Pancreas (tissue), 10 donors: Measurements from ENCODE around the gene YAF2. TPM values are rescaled to one million over a fixed set of nuclear protein-coding genes. Genes with fewer than 3 reads are reported as not detected.

Experiments
- ATAC-seq, 4 donors: fragments of 200-7000 bp; cut with Tn5 transposase; one replicate each; pipeline versions ENCODE4 v1.8.0 to v1.9.1; 2020; ENCODE audit warnings: mild to moderate bottlenecking in 4 of 4, moderate library complexity in 4 of 4
- DNase-seq, 6 donors: peaks; one replicate each; pipeline ENCODE4 v3.0.0-alpha.2; 2020
- FAIRE-seq: peaks from 2 replicates; lab custom pipeline; 2012; peaks lifted over from hg19 to GRCh38; lab: Jason Lieb, UNC
- H3K27ac ChIP-seq, 4 donors: fragments of 200-600 bp; sonication (generic); 1 replicate in 3 of 4; 2 replicates in 1 of 4; pipeline versions ENCODE4 v1.5.0 to v1.8.0; 2020
- H3K27me3 ChIP-seq, 4 donors: fragments of 200-600 bp; one replicate each; pipeline ENCODE4 v1.8.0; 2021
- H3K36me3 ChIP-seq, 3 donors: fragments of 200-600 bp; sonication (generic) in 1 of 3; one replicate each; pipeline versions ENCODE4 v1.5.0 to v1.8.0; 2020 to 2021
- H3K4me1 ChIP-seq, 3 donors: fragments of 200-600 bp; one replicate each; pipeline ENCODE4 v1.8.0; 2021
- H3K4me3 ChIP-seq, 4 donors: fragments of 200-600 bp; sonication (generic) in 2 of 4; one replicate each; pipeline versions ENCODE4 v1.5.0 to v1.8.0; 2020 to 2021
- H3K9me3 ChIP-seq, 4 donors: fragments of 200-600 bp; one replicate each; pipeline ENCODE4 v1.8.0; 2021
- CTCF ChIP-seq, 4 donors: fragments of 200-600 bp; sonication (generic) in 3 of 4; IDR thresholded peaks; one replicate each; pipeline versions ENCODE4 v1.5.0 to v1.8.0; 2021; ENCODE audit warnings: antibody characterized with exemption in 4 of 4
- WGBS, 2 donors: extraction: QIAGEN DNeasy Blood & Tissue Kit; methylation state at CpG; one replicate each; pipeline ENCODE4 v1.1.7; 2013; 5-methylcytosine and 5-hydroxymethylcytosine counted together
- intact Hi-C, 3 donors: fragments of 100-400 bp; cut with DNase I; formaldehyde crosslinking; loops; one replicate each; pipeline versions ENCODE4 v1.11.1 to v1.14.2; 2022
- polyA plus RNA-seq, 2 donors: library from polyadenylated mRNA; stranded (reverse); fragments of 200-250 nt; gene quantifications; one replicate each; pipeline ENCODE4 v1.2.3, GENCODE V29; 2013
- total RNA-seq, 6 donors: library from RNA; stranded (reverse); fragmentation: NEBNext Ultra II Directional in 4 of 6; extraction: Animal tissue kit (Norgen Biotek cat#: 25700) in 4 of 6; gene quantifications; one replicate each; pipeline versions ENCODE4 v1.2.1 to v1.2.4, GENCODE V29; 2021 to 2023
- donor health status: healthy with polysubstance abuse.
- donor health status: DM: no; HTN: no; CAD: no; lungs with moderate emphysema.
- donor health status: DM: no; HTN: no; CAD: no.
- donor health status: control.
- donor health status: control.
- donor health status: Bipolar disorder and iron deficiency.
- donor health status: DM: yes; HTN: yes; CAD: no.
- donor health status: DM: no; HTN: no; CAD: no.
- donor health status: DM: no; HTN: no; CAD: no.
- donor health status: DM: yes; HTN: yes; CAD: no.

YAF2 gene
- total and polyA plus RNA-seq, 8 donors, result 7.1 to 14.7 (median 11.7) TPM

GRCh38 chr12:42163913-42164312 is 74.1 kb downstream of the YAF2 start:
- FAIRE-seq (no peak), DNase-seq (no peak), ATAC-seq (peak; percentile 64 to 85 (median 74))
- TF ChIP-seq CTCF (IDR thresholded peaks at IDR 0.05), result no peak
- no peak overlapping the region for H3K27ac ChIP-seq
- H3K36me3 ChIP-seq, result peaks cover 0 to 5% (median 0%) of the 10 kb centered on the region in 3 donors
- H3K27me3 ChIP-seq, result no peaks in the 10 kb centered on the region
- intact Hi-C loops, result no loop called here
- H3K4me3 ChIP-seq, result no peak overlapping the region
- peaks cover 0 to 14% (median 9%) of the 10 kb centered on the region in 3 donors for H3K4me1 ChIP-seq
- no peaks in the 10 kb centered on the region for H3K9me3 ChIP-seq

- DNase-seq, result no peak
- Histone ChIP-seq H3K4me3 (no peak overlapping the region), H3K27me3 (no peaks in the 10 kb centered on the region), H3K27ac (no peak overlapping the region), H3K4me1 (peaks cover 0 to 14% (median 9%) of the 10 kb centered on the region in 3 donors), H3K36me3 (peaks cover 0 to 5% (median 0%) of the 10 kb centered on the region in 3 donors), H3K9me3 (no peaks in the 10 kb centered on the region)
- 88 to 97% methylated on average over 1 of the region's 1 CpG for WGBS, 2 donors
- intact Hi-C loops, result no loop called here
- no peak for ATAC-seq
- no peak for FAIRE-seq
- no peak for TF ChIP-seq CTCF (IDR thresholded peaks at IDR 0.05)
Measured at GRCh38 chr12:42162965-42163364, 75.1 kb downstream of the YAF2 start.

DNA sequence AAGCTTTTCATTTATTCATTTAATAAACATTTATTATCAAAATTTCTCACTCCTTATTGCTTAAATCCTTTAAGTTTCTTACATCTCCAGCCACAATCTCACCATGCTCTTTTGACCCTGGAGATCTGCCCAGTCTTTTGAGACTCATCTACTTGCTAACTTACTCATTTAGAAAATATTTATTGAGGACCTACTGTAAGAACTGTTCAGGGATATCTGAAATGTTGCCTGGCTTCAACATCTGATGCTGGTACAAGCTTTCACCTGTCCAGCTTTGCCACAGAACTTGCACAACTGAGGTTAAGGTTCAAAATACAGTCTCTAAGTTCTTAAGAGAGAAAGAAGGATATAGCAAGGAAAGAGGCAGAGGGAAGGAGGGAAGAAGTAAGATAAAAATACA is 75.9 kb downstream of the YAF2 start:
- intact Hi-C loops, result no loop called here
- no peaks in the 10 kb centered on the region for H3K27me3 ChIP-seq
- no peaks in the 10 kb centered on the region for H3K9me3 ChIP-seq
- TF ChIP-seq CTCF (IDR thresholded peaks at IDR 0.05), result no peak
- peaks cover 0 to 14% (median 9%) of the 10 kb centered on the region in 3 donors for H3K4me1 ChIP-seq
- ATAC-seq, result no peak
- no peak for FAIRE-seq
- peaks cover 0 to 5% (median 0%) of the 10 kb centered on the region in 3 donors for H3K36me3 ChIP-seq
- no peak overlapping the region for H3K27ac ChIP-seq
- no peak for DNase-seq
- H3K4me3 ChIP-seq, result no peak overlapping the region

GRCh38 chr12:42161529-42161928 is 76.5 kb downstream of the YAF2 start:
- Histone ChIP-seq H3K4me1 (peaks cover 0 to 14% (median 9%) of the 10 kb centered on the region in 3 donors), H3K4me3 (no peak overlapping the region), H3K27me3 (no peaks in the 10 kb centered on the region), H3K36me3 (peaks cover 0 to 5% (median 0%) of the 10 kb centered on the region in 3 donors), H3K27ac (no peak overlapping the region), H3K9me3 (no peaks in the 10 kb centered on the region)
- no peak for TF ChIP-seq CTCF (IDR thresholded peaks at IDR 0.05)
- DNase-seq (no peak), ATAC-seq (no peak), FAIRE-seq (no peak)
- WGBS, 2 donors, result 82 to 83% methylated on average over 1 of the region's 1 CpG
- intact Hi-C loops, result no loop called here

DNA sequence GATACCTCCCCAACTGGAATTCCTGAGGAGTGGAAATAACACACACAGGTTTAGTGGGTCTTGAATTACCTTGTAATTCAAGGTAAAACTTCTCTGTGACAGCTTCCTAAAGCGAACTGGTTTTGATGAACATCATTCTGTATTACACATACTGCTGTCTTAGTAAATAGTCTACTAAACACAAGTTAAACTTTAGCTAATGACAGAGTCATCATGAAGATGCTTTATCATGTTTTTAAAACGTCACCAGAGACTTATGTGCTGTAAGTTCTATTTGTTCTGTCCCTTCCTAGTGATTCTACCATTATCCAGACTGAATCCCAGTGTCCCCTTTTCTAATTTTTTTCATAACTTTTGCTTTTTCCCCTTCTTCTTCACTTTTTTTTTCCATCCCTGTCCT is 81.8 kb downstream of the YAF2 start:
- intact Hi-C loops, result no loop called here
- Histone ChIP-seq H3K4me3 (no peak overlapping the region), H3K9me3 (no peaks in the 10 kb centered on the region), H3K27me3 (no peaks in the 10 kb centered on the region), H3K36me3 (peaks cover 0 to 5% (median 0%) of the 10 kb centered on the region in 3 donors), H3K4me1 (no peaks in the 10 kb centered on the region), H3K27ac (no peak overlapping the region)
- no peak for FAIRE-seq
- WGBS, 2 donors, result 45 to 67% methylated on average over 2 of the region's 2 CpGs
- ATAC-seq, result no peak
- TF ChIP-seq CTCF (IDR thresholded peaks at IDR 0.05), result no peak
- no peak for DNase-seq
